B cell (primary cell): Measurements from ENCODE around the gene WDR73. TPM values are rescaled to one million over a fixed set of nuclear protein-coding genes. Genes with fewer than 3 reads are reported as not detected.

Experiments used
- ATAC-seq: fragments of 200-7000 bp; cut with Tn5 transposase; one replicate; pipeline ENCODE4 v1.10.0; 2021; ENCODE audit warnings: low read depth, mild to moderate bottlenecking, moderate number of reproducible peaks, moderate library complexity
- CTCF ChIA-PET: fragments of 350-600 bp; sonication (Branson Sonifier 250); formaldehyde crosslinking; loops from one replicate; lab custom pipeline; 2021; ENCODE audit warnings: antibody characterized with exemption, inconsistent platforms; lab: Charles Lee
- POLR2A ChIA-PET: fragments of 350-600 bp; sonication (Branson Sonifier 250); formaldehyde crosslinking; loops from one replicate; lab custom pipeline; 2021; ENCODE audit warnings: antibody characterized with exemption; lab: Charles Lee
- DNase-seq: peaks from one replicate; pipeline ENCODE4 v3.0.0; 2013
- H2AFZ ChIP-seq: 2 replicates; pipeline ENCODE4 v1.6.1; 2012; ENCODE audit warnings: mild to moderate bottlenecking, low read depth, low read length; ENCODE audit not compliant: insufficient read depth, poor library complexity, severe bottlenecking
- H3K27ac ChIP-seq, 2 donors: 1 replicate in 1 of 2; 2 replicates in 1 of 2; pipeline ENCODE4 v1.5.1; 2012 to 2013; ENCODE audit warnings: low read length in 2 of 2, mild to moderate bottlenecking in 2 of 2, moderate library complexity in 1 of 2
- H3K27me3 ChIP-seq, 4 experiments: fragments of 200-600 bp in 1 of 4; sonication (generic) in 1 of 4; replicated peaks in 1 of 4; 1 replicate in 2 of 4; 2 replicates in 2 of 4; pipeline versions ENCODE4 v1.6.1 to v1.7.0; 2013 to 2016; ENCODE audit warnings: low read length in 3 of 4, mild to moderate bottlenecking in 2 of 4, mixed read lengths in 1 of 4, moderate library complexity in 1 of 4; ENCODE audit not compliant: insufficient read depth in 4 of 4, control insufficient read depth in 3 of 4; ENCODE audit errors: control extremely low read depth in 1 of 4
- H3K36me3 ChIP-seq, 2 experiments: replicated peaks in 1 of 2; 1 replicate in 1 of 2; 2 replicates in 1 of 2; pipeline versions ENCODE4 v1.6.1 to v1.7.1; 2013; ENCODE audit warnings: low read length in 1 of 2; ENCODE audit not compliant: insufficient read depth in 2 of 2, control insufficient read depth in 1 of 2; ENCODE audit errors: control extremely low read depth in 1 of 2, extremely low read depth in 1 of 2
- H3K4me1 ChIP-seq, 2 donors: fragments of 200-600 bp in 1 of 2; sonication (generic) in 1 of 2; 1 replicate in 1 of 2; 2 replicates in 1 of 2; pipeline versions ENCODE4 v1.5.1 to v1.6.1; 2013 to 2017; ENCODE audit warnings: low read length in 2 of 2; ENCODE audit not compliant: control insufficient read depth in 2 of 2, insufficient read depth in 2 of 2
- H3K4me2 ChIP-seq: replicated peaks from 2 replicates; pipeline ENCODE3; 2012; ENCODE audit warnings: mild to moderate bottlenecking, low read depth, low read length; ENCODE audit not compliant: poor library complexity, severe bottlenecking
- H3K4me3 ChIP-seq, 5 experiments: fragments of 200-600 bp in 1 of 5; sonication (generic) in 1 of 5; 1 replicate in 3 of 5; 2 replicates in 2 of 5; pipeline versions ENCODE4 v1.5.1 to v1.7.0; 2011 to 2016; ENCODE audit warnings: low read length in 4 of 5, mild to moderate bottlenecking in 4 of 5, low read depth in 2 of 5, control low read depth in 1 of 5, moderate library complexity in 1 of 5; ENCODE audit not compliant: insufficient read depth in 1 of 5; ENCODE audit errors: control extremely low read depth in 1 of 5, extremely low read depth in 1 of 5
- H3K79me2 ChIP-seq: fragments of 200-600 bp; sonication (generic); one replicate; pipeline ENCODE4 v1.6.0; 2016; ENCODE audit warnings: low read length; ENCODE audit not compliant: control insufficient read depth, insufficient read depth
- H3K9ac ChIP-seq: fragments of 200-600 bp; sonication (generic); 2 replicates; pipeline ENCODE4 v1.6.1; 2017; ENCODE audit warnings: mild to moderate bottlenecking, low read length, moderate library complexity
- H3K9me3 ChIP-seq, 3 donors: one replicate each; pipeline versions ENCODE4 v1.6.1 to v1.7.1; 2013; ENCODE audit warnings: low read length in 2 of 3; ENCODE audit not compliant: control insufficient read depth in 2 of 3, insufficient read depth in 1 of 3; ENCODE audit errors: control extremely low read depth in 1 of 3
- H4K20me1 ChIP-seq: 2 replicates; pipeline ENCODE4 v1.6.0; 2012; ENCODE audit warnings: mild to moderate bottlenecking, low read length; ENCODE audit not compliant: insufficient read depth, control insufficient read depth, poor library complexity, severe bottlenecking
- H3K27ac Mint-ChIP-seq: one replicate; pipeline ENCODE4 v1.8.0; 2021; ENCODE audit warnings: mixed read lengths
- H3K27me3 Mint-ChIP-seq: one replicate; pipeline ENCODE4 v1.8.0; 2021; ENCODE audit warnings: mixed read lengths
- H3K4me1 Mint-ChIP-seq: one replicate; pipeline ENCODE4 v1.8.0; 2021; ENCODE audit warnings: mixed read lengths
- H3K4me3 Mint-ChIP-seq: one replicate; pipeline ENCODE4 v1.8.0; 2021; ENCODE audit warnings: mixed read lengths
- H3K9me3 Mint-ChIP-seq: one replicate; pipeline ENCODE4 v1.8.0; 2022; ENCODE audit warnings: mixed read lengths; ENCODE audit not compliant: insufficient read depth
- EZH2 ChIP-seq: IDR thresholded peaks from 2 replicates; pipeline ENCODE4 v1.6.1; 2012; ENCODE audit warnings: borderline replicate concordance, low read depth, mild to moderate bottlenecking, moderate library complexity, low read length; ENCODE audit not compliant: insufficient read depth, poor library complexity, severe bottlenecking
- WGBS: methylation state at CpG from one replicate; pipeline ENCODE4 v1.1.5; 2013; ENCODE audit warnings: missing lambda C conversion rate; ENCODE audit not compliant: insufficient coverage; 5-methylcytosine and 5-hydroxymethylcytosine counted together
- intact Hi-C: fragments of 100-400 bp; cut with micrococcal nuclease; formaldehyde crosslinking; loops from one replicate; pipeline ENCODE4 v1.10.0; 2022
- polyA plus RNA-seq: library from polyadenylated mRNA; depleted of rRNA; stranded (reverse); fragments of >200 nt; gene quantifications from 2 replicates; pipeline ENCODE4 v1.2.3, GENCODE V29; 2012
- total RNA-seq, 2 donors: library from RNA; stranded (reverse); fragments of 120-200 nt in 1 of 2; gene quantifications; 1 replicate in 1 of 2; 2 replicates in 1 of 2; pipeline versions ENCODE4 v1.2.3 to v1.2.4, GENCODE V29; 2013 to 2022
- TF ChIP-seq, protein P1 (sequence below): fragments of 200-600 bp; IDR thresholded peaks from one replicate; pipeline ENCODE4 v1.8.0; 2022; ENCODE audit warnings: antibody characterized with exemption, mild to moderate bottlenecking

The WDR73 gene
- total and polyA plus RNA-seq, 2 donors (not counting 1 experiment from before 2014, with no cell fraction given): 21.0 to 43.4 TPM

GRCh38 chr15:84681831-84682230, 27.7 kb upstream of the WDR73 start:
- no peak overlapping the region for H3K27ac ChIP-seq
- CTCF ChIA-PET: interaction anchor here (1.5 kb wide), 1 partner anchor 93 kb away, joined by 3 read pairs; no protein-coding TSS in a partner anchor
- POLR2A ChIA-PET: no interaction called here
- Mint-ChIP-seq H3K4me3 (no peak overlapping the region), H3K9me3 (no peaks in the 10 kb centered on the region), H3K27ac (peak overlapping the region; percentile 58), H3K27me3 (no peaks in the 10 kb centered on the region), H3K4me1 (peaks cover 15% of the 10 kb centered on the region)
- H3K27me3 ChIP-seq: no peaks in the 10 kb centered on the region
- H3K36me3 ChIP-seq: peaks cover 7 to 50% of the 10 kb centered on the region in 2 experiments
- TF ChIP-seq, protein P1, sequence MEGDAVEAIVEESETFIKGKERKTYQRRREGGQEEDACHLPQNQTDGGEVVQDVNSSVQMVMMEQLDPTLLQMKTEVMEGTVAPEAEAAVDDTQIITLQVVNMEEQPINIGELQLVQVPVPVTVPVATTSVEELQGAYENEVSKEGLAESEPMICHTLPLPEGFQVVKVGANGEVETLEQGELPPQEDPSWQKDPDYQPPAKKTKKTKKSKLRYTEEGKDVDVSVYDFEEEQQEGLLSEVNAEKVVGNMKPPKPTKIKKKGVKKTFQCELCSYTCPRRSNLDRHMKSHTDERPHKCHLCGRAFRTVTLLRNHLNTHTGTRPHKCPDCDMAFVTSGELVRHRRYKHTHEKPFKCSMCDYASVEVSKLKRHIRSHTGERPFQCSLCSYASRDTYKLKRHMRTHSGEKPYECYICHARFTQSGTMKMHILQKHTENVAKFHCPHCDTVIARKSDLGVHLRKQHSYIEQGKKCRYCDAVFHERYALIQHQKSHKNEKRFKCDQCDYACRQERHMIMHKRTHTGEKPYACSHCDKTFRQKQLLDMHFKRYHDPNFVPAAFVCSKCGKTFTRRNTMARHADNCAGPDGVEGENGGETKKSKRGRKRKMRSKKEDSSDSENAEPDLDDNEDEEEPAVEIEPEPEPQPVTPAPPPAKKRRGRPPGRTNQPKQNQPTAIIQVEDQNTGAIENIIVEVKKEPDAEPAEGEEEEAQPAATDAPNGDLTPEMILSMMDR: no peak
- TF ChIP-seq EZH2: no peak
- H3K79me2 ChIP-seq: peaks cover 25% of the 10 kb centered on the region
- peaks cover 6 to 13% of the 10 kb centered on the region in 2 donors for H3K4me1 ChIP-seq
- no peak overlapping the region for H3K4me2 ChIP-seq
- H3K9me3 ChIP-seq: no peaks in the 10 kb centered on the region
- H3K4me3 ChIP-seq: no peak overlapping the region
- H3K9ac ChIP-seq: no peak overlapping the region
- no peak overlapping the region for H2AFZ ChIP-seq
- ATAC-seq: peak; percentile 58
- DNase-seq: peak; percentile 21
- no peaks in the 10 kb centered on the region for H4K20me1 ChIP-seq
- intact Hi-C loops: no loop called here
- WGBS: 66% methylated on average over 3 of the region's 3 CpGs

DNA sequence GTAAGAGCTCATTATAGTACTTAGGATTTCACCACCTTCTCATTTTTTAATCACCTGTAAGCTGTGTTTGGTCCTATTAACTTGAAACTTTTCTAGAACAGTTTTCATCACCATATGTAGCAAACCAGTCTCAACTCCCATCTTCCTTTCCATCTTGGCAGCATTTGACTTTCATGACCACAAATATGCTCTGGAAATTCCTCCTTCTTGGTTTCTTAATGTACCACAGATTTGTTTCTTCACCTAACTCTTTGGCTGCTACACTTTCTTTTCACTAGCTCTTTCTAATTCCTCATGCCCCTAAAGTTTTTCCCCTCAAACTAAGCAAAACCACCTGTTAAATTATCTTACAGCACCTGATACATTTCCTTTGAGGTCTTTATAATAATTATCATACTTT, 17.1 kb upstream of the WDR73 start:
- H3K4me1 Mint-ChIP-seq: no peaks in the 10 kb centered on the region
- intact Hi-C loops: no loop called here
- POLR2A ChIA-PET: no interaction called here
- H3K27ac Mint-ChIP-seq: peak overlapping the region; percentile 22
- H3K4me3 Mint-ChIP-seq: no peak overlapping the region
- no peaks in the 10 kb centered on the region for H3K9me3 ChIP-seq
- H3K9ac ChIP-seq: no peak overlapping the region
- no peaks in the 10 kb centered on the region for H3K4me1 ChIP-seq
- no peaks in the 10 kb centered on the region for H3K79me2 ChIP-seq
- no peaks in the 10 kb centered on the region for H3K27me3 Mint-ChIP-seq
- no peak overlapping the region for H2AFZ ChIP-seq
- DNase-seq: no peak
- no peaks in the 10 kb centered on the region for H3K9me3 Mint-ChIP-seq
- H3K36me3 ChIP-seq: peaks cover 0 to 56% of the 10 kb centered on the region in 2 experiments
- H3K27me3 ChIP-seq: no peaks in the 10 kb centered on the region
- ATAC-seq: no peak
- H3K27ac ChIP-seq: no peak overlapping the region
- H3K4me2 ChIP-seq: no peak overlapping the region
- CTCF ChIA-PET: interaction anchor here (0.5 to 0.8 kb wide), 2 partner anchors 13 to 64 kb away, joined by 3 read pairs; partner anchors contain the start of gene NMB
- no peak for TF ChIP-seq EZH2
- TF ChIP-seq, protein P1: no peak
- H4K20me1 ChIP-seq: peaks cover 9% of the 10 kb centered on the region
- no peak overlapping the region for H3K4me3 ChIP-seq
